CD4-positive, alpha-beta T cell treated with Interleukin-6 for 4 hours (primary cell): ENCODE measurements around the gene KIRREL1.
"Not testable (repeated sequence)": the region's sequence is repeated elsewhere in the genome, so short reads cannot be mapped to it uniquely, and the experiment has no call there.

ENCODE experiments used
- DNase-seq: peaks from one replicate; pipeline ENCODE4 v3.0.0-alpha.2; 2020; ENCODE audit warnings: mixed read lengths

Gene KIRREL1

DNA sequence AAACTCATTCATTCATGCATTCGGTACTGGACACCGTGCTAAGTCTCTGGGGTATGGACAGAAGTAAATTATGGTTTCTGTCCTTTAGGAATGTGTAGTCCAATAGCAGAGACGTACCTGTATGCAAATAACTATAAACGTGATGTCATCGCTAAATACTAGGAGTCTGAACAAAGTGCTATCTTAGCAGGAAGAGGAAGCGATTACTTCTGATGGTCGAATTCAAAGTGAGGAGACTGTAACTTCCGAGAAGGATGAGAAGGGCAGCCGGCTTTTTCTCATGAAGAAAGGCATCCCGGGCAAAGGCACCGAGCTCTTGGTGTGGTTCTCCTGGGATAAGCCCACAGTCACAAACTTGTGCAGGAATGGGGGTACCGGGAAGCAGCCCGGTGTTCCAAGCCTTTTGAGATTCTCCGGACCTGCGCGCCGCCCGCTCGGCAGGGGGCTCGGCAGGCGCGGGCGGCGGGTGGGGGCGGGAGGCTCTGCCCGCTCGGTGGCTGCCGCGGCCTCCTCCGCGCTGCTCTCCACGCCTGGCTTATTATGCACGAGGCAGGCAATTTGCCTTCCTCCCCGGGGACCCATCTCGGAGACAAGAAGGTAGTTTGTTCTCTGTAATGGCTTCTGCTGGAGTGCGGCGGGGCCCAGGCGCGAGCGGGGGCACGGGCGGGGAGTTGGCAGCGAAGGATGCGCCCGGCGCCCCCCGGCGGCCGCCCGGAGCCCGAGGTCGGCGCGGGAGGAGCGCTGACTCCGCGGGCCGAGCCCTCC is 119.7 kb downstream of the KIRREL1 start:
- DNase-seq, result peak; percentile 58

DNA sequence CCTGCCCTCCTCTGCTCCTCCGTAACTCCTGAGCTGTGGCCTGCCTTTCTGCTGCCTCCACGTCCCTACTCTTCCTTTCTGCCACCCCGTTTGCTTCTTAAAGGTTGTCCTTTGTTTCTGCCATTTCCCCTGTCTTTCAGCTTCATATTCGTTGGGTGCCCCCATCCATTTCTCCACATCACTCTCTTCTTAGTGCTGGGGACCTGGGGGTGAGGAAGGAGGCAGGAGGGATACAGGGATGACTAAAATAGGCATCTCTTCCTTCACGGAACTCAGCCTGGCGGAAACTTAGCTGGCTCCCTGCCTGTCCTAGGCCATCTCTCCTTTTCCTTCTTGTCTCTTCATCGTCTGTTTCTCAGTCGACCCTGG is 120.3 kb downstream of the KIRREL1 start:
- DNase-seq, result no peak

DNA sequence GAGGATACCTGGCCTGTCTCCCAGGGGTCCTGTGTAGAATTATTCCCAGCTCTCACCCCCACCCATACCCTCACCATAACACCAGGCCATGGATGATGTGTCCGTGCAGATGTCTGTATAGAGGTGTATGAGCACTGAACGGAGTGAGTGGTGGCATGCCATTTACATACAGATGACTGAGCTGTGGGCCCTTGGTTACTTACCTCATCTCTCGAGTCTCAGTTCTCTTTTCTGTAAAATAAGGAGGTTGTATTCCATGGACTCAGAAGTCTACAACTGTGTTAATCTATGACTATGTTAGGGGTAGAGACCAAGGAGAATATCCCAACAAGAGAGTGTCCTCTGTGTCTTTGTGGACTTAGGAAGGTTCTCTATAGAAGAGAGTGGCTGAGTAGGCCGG is 121.7 kb downstream of the KIRREL1 start:
- DNase-seq, result no peak

DNA sequence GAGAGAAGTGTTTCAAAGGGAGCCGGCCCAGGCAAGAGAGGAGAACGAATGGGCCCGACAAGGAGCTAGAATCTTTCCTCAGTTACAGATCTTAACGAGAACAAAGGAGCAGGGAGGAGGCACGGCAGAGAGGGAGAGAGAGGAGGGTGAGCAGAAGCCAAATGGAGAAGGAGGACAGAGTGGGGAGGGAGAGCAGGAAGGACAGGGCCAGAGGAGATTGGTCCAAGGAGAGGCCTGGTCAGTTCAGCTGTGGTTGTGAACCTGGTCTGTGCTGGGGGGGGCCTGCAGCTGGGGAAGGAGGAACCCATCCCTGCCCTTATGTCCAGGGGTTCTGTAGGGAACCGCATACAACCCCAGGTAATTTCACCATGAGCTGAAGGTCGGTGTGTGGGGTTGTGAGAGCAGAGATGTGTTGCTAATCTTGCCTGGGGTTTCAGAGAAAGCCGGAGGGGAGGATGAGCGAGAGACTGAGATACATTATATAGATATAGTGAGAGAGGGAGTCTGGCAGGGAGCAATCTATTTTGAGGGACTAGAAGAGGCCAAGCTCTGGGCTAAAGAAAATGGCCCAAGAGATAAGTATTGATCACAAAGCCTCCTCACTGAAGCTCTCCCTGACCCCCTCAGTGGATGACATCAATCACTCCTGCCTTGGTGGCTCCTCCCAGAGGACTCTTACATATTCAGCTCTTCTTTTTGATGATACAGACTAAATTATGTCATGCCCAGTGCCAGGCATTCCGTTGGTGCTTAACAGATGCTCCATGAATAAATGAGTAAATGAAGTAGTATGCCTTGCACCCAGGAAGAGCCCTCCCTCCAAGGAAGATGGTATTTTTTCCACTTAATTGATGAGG is 123.1 kb downstream of the KIRREL1 start:
- no peak for DNase-seq

DNA sequence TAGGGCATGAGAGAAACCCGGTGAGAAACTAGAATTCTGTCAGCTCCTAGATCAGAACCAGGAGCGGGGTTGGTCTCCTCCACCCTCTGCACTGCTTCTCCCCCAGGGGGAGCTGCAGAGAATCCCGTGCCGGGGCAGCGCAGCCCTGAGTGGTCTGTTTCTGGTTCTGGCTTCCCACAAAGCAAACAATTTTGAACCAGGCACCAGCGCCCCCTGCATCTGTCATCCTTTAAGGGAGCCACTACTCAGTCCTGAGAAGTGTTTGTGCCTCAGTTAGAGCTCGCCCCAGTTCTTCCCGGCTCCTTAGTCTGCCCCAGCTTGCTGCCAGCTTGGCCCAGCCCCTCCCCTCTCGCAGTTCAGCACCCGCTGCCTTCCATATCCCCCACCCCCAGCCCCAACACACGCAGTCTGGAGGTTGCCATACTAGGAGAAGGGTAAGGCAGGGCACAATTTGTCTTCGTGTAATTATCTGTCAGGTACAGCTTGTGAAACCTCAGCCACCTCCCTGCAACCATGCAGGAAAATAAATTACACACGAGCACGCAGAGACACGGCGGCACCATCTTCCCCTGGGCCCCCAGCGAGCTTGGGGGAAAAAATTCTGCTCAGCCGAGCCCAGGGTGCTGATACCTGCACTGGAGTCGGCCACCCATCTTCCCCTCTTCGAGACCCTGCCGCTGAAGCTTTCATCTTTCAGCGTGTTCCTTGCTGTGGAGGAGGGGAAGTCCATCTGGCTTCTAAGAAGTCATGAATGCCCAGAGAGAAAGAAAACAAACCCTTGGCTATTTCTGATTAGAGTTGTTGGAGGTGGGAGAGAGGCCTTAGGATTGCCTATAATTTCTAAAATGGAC is 124.6 kb downstream of the KIRREL1 start:
- peak; percentile 65 for DNase-seq

DNA sequence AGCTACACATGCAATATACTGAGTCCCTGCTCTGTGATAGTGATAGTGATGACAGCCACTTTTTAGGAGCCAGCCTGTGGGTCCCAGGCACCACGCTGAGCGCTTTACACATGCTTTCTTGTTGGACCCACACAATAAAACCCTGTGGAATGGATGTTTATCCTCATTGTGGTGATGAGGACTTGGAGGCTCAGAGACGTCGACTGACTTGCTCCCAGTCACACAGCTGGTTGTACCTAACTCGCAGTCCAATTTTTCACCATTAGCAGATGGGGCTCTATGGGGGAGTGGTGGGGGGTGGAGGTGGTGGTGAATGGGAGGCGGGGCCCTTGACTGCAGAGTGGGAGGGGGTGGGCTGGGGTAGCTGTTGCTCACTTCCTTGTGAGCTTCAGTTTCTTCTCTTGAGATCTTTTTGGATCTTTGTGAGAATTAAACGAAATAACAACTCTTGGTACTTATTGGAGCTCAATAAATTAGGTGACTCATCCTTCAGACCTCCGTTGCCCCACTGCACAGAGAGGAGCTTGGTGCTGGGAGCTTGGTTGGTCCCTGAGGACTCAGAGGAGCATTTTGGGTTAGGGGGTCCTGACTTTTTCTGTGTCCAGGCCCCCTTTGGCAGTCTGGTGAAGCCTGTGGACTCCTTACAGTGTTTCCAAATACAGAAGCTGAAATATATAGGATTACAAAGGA is 125.4 kb downstream of the KIRREL1 start:
- no peak for DNase-seq

DNA sequence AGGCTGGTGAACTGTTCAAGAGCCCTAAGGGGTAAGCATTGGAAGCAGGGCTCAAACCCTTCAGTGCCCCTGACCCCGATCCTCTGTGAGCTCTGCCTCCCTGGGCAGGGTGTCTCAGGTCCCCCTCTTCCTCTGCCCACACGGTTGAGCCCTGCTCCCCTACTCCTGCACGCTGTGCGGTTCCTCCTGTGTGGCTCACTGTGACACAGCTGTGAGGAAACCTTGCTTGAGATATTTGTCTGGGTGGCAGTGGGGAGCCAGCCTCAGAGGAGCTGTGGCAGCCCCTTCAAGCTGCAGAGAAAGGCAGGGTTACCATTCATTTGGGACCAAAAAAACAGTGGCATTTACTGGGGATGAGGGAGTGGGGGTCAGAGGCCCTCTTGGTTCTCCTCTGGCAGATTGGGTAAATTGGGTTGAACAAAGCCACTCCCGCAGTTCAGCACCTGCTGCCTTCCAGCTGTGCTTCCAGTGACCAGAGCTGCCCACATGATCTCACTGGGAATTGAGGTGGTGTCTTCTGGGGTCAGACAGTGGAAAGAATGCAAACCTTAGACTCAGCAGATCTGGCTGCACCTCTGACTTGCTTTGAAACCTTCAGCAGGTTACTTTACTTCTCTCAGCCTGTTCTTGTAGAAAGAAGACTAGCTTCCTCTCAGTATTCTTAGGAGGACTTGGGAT is 126.7 kb downstream of the KIRREL1 start:
- no peak for DNase-seq

DNA sequence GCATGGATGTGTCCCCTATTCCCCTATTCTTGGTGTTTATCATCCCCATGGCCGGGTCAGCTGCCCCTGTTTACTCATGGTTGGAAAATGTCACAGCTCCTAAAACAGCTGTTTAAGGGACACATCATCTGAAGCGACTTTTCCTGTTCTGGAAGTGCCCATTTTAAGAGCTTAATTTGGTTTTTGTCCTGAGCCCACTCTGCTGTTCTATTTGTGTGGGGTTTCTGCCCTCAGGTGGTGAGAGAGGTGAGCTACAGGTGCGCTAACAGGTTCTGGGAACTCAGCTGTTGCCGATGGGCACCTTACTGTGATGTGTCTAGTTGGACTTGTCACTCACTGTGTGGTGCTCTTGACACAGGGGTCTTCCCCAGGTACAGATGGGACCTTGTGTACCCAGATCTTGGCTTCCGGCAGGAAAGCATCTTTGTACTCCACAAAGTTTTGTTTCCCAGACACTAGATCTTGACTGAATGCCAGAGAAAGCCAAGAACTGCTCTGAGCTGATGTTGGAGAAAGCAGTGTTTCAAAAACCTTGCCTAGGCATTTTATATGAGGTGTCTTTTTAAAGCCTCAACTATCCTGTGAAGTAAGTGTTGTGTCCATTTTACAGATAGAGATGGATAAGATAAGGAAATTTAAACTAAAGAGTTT is 128.3 kb downstream of the KIRREL1 start:
- peak; percentile 12 for DNase-seq

DNA sequence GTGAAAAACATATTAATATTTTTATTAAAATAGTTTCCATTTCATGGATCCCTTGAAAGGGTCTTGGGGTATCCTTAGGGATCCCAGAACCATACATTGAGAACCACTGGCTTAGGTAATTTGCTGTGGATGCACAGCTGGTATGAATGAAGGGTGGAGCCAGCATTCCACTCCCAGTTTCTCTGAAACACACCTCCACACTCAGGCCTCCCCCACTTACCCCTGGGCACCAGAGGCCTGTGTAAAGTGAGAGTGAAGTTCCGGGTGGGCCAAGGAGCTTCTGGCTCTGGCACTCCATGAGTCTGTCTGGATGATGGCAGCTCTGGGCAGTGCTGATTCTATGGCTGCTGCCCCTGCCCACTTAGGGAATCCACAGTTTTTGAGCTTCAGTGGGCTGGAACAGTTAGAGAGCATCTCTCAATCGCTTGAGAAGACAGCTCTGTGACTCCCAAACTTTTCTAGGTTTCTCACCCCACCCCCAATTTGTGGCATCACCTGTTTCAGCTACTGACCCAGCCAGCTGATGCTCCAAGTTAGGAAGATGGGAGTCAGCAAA is 129.5 kb downstream of the KIRREL1 start:
- DNase-seq, result no peak

DNA sequence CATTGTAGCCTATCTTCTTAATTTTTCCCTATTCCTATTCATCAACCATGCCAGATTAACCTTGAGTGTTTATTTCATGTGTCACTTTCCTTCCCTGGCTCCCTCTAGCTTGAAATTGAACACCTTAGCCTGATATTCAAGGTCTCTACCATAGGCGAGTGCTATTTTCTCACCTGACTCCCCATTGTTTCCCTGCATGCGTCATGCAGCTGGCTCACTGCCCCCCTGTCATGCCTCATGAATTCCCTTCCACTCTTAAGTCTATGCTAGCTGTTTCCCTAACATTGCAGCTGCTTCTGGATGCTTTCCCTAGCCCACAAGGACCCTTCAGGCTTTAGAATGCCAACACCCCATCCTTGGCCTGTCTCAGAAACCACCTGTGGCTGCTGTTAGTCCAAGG is 130.6 kb downstream of the KIRREL1 start:
- DNase-seq, result no peak

DNA sequence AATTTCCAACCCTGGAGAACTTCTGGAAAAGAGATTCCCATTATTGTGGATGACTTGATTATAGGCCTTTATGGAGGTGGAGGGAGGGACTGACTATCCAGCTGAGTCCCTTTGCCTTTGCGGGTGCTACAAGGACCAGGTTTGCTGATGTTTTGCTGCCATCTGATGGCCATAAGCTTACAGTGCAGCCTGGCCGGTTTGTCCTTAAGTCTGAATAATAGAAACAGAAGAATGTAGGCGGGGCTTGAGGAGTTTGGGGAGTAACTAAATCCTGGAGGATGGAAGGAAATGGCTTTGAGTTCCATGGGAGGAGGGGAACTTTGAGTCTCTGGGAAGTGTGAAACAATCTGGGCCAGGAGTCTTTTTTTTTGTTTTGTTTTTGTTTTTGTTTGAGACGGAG is 131.6 kb downstream of the KIRREL1 start:
- peak; percentile 73 for DNase-seq

DNA sequence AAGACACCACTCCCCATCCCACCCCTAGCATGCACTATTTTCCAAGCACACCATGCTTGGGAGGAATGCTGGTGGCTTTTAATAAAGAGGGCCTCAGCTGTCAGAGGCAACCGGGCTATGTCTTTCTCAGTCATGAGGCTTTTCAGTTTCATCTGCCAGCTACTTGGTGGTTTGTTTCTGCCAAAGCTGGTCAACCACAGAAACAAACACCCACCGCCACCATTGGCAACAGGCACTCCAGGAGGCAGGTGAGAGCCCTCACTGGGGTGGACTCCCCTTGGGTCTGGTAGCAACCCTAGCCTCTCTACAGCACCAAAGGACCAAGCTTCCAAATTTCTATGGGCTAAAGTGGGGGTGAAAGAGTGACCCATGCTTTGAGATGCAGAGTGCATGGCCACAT is 133.0 kb downstream of the KIRREL1 start:
- DNase-seq, result no peak

DNA sequence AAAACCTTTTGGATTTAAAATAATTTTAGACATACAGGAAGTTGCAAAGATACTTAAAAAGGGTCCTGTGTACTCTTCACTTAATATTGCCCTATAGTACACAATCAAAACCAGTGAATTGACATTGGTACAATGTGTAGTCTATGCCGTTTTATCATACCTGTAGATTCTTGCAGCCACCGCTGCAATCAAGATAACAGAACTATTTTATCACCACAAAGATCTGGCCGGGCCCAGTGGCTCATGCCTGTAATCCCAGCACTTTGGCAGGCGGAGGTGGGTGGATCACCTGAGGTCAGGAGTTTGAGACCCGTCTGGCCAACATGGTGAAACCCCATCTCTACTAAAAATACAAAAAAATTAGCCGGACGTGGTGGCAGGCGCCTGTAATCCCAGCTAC is 135.1 kb downstream of the KIRREL1 start:
- not testable (repeated sequence) for DNase-seq

DNA sequence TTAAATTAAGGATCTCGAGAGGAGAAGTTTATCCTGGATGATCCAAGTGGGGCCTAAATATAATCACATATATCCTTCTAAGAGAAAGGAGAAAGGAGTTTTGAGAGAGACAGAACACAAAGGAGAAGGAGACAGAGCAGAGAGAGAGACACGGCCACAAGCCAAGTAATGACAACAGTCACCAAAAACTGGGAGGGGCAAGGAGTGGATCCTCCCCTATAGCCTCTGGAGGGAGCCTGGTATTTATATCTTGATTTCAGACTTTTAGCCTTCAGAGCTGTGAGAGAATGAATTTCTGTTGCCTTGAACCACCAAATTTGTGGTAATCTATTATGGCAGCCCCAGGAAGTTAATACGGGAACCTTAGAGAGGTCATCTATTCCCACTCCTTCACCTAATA is 137.8 kb downstream of the KIRREL1 start:
- DNase-seq, result no peak

DNA sequence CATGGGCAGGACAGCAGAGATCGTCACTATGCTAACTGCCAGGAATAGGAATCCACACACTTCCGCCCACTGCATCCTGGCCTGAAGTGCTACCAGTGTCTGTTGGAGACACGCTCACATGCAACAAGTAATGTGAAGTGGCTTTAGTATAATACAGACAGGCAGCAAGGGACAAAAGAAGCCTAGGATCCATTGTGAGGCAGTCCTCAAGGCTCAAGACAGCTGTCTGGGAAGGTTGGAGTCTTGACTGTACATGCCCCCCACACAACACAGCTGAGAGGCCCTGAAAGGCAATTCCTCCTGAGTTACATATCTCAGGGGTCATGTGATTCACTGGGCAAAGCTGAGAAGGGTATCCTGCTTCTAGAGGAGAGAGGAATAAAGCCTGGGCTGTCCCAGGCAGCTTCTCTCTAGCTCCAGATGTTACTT is 147.3 kb downstream of the KIRREL1 start:
- no peak for DNase-seq

DNA sequence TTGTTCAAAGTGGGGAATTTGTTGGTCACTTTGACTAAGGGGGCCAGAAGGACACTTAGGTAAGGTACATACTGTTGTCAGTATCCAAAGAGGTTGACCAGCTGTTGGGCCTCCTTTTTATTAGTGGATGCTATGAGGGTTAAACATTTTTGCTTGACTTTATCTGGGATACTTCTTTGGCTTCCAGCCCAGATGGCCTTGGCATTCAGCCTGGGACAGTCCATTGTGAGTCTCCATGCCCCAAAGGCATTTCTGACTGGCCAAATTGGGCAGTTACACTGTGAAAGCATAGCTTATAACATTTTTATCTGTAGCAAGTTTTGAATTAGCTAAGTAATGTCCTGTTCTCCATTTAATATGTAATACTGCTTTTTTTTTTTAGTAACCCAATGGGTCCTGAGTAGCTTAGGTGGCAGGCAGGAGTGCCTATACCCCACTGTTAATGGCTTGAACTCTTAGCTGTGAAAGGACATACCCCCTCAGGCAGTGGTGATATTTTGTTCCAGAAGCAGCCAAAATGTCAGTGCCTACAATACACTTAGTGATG is 151.8 kb downstream of the KIRREL1 start:
- DNase-seq, result no peak

DNA sequence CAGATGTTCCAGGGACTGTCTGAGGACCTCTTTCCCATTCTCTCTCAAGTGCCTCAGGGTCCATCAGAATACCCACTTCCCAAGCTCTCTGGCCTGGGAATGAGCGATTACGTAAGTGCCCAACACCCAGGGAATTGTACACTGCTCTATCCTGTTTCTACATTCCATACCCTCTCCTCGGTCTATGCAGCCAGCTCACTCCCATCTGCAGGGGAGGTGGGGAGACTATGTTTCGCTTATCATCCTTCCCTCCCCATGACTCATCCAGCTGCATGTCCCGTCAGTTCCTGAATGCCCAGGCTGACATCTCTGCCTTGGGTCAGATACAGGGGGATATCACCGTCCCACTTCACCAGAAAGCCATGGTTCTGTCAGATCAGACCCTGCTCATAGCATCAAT is 152.7 kb downstream of the KIRREL1 start:
- DNase-seq, result no peak

DNA sequence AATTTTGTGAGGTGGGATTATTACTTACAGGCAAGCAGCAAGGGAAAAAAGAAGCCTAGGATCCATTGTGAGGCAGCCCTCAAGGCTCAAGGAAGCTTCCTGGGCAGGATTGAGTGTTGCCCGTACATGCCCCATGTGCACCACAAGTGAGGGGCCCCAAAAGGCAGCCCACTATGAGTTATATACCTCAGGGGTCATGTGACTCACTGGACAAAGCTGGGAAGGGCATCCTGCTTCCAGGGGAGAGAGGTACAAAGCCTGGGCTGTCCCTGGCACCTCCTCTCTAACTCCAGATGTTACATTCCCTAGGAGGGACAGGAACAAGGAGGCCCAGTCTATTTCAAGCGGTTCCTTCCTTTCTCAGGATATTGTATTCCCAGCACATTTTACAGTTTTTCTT is 153.3 kb downstream of the KIRREL1 start:
- no peak for DNase-seq

DNA sequence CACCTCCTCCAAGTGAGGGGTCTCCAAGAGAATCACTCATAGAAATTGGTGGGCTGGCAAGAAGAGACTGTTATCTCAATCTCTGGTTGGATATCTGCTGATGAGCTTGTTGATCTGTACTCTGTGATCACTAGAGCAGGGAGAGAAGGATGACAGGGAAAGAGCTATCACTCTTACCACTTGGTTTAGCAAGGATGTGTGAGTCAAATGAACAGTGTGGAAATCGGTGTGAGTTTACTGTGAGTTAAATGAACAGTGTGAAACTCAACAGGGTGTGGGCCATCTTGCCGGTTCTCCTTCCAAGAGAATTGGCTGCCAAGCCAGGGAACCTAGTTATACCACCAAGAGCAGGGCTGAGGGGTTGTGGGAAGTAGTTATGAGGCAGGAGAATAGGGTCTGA is 154.0 kb downstream of the KIRREL1 start:
- DNase-seq, result no peak

DNA sequence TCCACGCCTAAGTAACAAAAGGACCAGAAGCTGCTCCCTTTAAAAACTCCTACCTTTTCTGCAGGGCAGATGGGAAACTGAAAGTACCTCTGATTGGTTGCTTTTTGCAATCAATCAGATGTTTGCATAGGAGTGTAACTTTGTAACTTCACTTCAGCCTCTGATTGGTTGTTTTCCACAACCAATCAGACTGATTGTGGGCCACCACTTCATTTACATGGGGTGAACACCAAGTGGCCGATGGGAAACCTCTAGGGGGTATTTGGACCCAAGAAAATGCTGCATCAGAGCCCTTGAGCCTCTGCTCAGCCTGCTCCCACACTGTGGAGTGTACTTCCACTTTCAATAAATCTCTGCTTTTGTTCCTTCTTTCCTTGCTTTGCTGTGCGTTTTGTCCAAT is 154.4 kb downstream of the KIRREL1 start:
- no peak for DNase-seq

DNA sequence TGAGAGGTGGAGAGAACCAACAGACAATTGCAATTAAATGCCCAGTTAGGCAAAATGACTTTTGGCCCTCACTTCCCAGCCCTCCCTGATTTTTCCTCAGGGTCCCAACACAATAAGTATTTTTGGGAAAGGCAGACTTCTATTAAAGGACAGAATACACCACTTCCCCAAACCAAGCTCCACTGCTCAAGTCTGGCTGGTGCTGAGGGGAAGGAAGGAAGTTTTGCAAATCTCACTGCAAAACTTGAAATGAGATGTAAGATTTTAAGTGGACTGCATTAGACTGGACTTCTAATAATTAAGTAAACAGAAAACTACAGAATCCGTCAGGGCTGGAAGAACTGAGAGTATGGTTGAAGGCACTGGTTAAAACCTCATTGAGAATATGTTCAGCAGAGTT is 155.0 kb downstream of the KIRREL1 start:
- DNase-seq, result no peak
